Measurements from ENCODE around the gene SHISA6.

DNA sequence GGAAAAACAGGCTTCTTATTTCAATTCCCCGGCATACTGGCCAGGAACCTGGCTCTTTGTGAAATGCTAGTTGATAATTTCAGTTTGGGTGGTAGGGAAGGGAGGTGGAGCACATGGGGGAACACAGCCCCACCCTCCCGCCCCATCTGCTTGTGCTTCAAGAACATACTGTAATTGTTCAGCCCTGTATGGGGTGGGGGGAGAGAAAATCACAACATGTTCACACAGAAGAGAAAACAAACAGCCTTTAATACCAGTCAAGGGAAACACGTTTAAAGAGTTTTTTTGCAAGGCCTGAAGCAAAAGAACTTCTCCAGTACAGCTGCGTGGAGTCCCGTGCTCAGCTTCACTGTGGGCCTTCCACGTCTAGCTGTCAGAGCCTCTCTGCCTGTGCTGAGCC, 59.7 kb downstream of the SHISA6 start:
- TF ChIP-seq, protein P1, sequence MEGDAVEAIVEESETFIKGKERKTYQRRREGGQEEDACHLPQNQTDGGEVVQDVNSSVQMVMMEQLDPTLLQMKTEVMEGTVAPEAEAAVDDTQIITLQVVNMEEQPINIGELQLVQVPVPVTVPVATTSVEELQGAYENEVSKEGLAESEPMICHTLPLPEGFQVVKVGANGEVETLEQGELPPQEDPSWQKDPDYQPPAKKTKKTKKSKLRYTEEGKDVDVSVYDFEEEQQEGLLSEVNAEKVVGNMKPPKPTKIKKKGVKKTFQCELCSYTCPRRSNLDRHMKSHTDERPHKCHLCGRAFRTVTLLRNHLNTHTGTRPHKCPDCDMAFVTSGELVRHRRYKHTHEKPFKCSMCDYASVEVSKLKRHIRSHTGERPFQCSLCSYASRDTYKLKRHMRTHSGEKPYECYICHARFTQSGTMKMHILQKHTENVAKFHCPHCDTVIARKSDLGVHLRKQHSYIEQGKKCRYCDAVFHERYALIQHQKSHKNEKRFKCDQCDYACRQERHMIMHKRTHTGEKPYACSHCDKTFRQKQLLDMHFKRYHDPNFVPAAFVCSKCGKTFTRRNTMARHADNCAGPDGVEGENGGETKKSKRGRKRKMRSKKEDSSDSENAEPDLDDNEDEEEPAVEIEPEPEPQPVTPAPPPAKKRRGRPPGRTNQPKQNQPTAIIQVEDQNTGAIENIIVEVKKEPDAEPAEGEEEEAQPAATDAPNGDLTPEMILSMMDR (IDR thresholded peaks at IDR 0.05), result no peak
- TF ChIP-seq TCF7L2 (IDR thresholded peaks at IDR 0.05; ENCODE audit: low read depth, low read length) (no peak), POLR2AphosphoS5 (IDR thresholded peaks at IDR 0.05; ENCODE audit: low read depth, low read length) (no peak)
- TF ChIP-seq, protein P2, sequence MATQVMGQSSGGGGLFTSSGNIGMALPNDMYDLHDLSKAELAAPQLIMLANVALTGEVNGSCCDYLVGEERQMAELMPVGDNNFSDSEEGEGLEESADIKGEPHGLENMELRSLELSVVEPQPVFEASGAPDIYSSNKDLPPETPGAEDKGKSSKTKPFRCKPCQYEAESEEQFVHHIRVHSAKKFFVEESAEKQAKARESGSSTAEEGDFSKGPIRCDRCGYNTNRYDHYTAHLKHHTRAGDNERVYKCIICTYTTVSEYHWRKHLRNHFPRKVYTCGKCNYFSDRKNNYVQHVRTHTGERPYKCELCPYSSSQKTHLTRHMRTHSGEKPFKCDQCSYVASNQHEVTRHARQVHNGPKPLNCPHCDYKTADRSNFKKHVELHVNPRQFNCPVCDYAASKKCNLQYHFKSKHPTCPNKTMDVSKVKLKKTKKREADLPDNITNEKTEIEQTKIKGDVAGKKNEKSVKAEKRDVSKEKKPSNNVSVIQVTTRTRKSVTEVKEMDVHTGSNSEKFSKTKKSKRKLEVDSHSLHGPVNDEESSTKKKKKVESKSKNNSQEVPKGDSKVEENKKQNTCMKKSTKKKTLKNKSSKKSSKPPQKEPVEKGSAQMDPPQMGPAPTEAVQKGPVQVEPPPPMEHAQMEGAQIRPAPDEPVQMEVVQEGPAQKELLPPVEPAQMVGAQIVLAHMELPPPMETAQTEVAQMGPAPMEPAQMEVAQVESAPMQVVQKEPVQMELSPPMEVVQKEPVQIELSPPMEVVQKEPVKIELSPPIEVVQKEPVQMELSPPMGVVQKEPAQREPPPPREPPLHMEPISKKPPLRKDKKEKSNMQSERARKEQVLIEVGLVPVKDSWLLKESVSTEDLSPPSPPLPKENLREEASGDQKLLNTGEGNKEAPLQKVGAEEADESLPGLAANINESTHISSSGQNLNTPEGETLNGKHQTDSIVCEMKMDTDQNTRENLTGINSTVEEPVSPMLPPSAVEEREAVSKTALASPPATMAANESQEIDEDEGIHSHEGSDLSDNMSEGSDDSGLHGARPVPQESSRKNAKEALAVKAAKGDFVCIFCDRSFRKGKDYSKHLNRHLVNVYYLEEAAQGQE (IDR thresholded peaks at IDR 0.05; ENCODE audit: insufficient read depth in 1 of 2, low read depth in 2 of 2, low read length in 1 of 2), result no peak

Data from Panc1 (cell line).